ENCODE data around the gene SLC35A3.
"Not testable (repeated sequence)": the region's sequence is repeated elsewhere in the genome, so short reads cannot be mapped to it uniquely, and the experiment has no call there.

Gene SLC35A3

GRCh38 chr1:99977326-99977725, 7.5 kb downstream of the SLC35A3 start:
- DNase-seq = not testable (repeated sequence)

- no peak for DNase-seq
Observed at GRCh38 chr1:99978218-99978617, 8.4 kb downstream of the SLC35A3 start.

- DNase-seq = no peak
Observed at GRCh38 chr1:99979091-99979490, 9.3 kb downstream of the SLC35A3 start.

GRCh38 chr1:99980928-99981327, 11.1 kb downstream of the SLC35A3 start:
- DNase-seq = no peak

GRCh38 chr1:99986656-99987225, 16.9 kb downstream of the SLC35A3 start:
- no peak for DNase-seq

- DNase-seq = no peak
Observed at GRCh38 chr1:99988210-99988765, 18.5 kb downstream of the SLC35A3 start.

GRCh38 chr1:99992044-99992722, 22.4 kb downstream of the SLC35A3 start:
- DNase-seq = no peak

- no peak for DNase-seq
Observed at GRCh38 chr1:99992760-99993467, 23.1 kb downstream of the SLC35A3 start.

GRCh38 chr1:99993468-99993845, 23.7 kb downstream of the SLC35A3 start:
- DNase-seq = no peak

GRCh38 chr1:99994496-99994895, 24.7 kb downstream of the SLC35A3 start:
- DNase-seq = no peak

GRCh38 chr1:99996951-99997350, 27.2 kb downstream of the SLC35A3 start:
- DNase-seq = no peak

- no peak for DNase-seq
Observed at GRCh38 chr1:100001462-100001861, 31.7 kb downstream of the SLC35A3 start.

GRCh38 chr1:100005424-100005823, 35.6 kb downstream of the SLC35A3 start:
- no peak for DNase-seq

- no peak for DNase-seq
Observed at GRCh38 chr1:100006688-100007087, 36.9 kb downstream of the SLC35A3 start.

GRCh38 chr1:100009458-100009857, 39.7 kb downstream of the SLC35A3 start:
- no peak for DNase-seq

GRCh38 chr1:100010804-100011203, 41.0 kb downstream of the SLC35A3 start:
- no peak for DNase-seq

GRCh38 chr1:100019220-100019619, 49.4 kb downstream of the SLC35A3 start:
- DNase-seq = no peak

GRCh38 chr1:100023482-100023881, 53.7 kb downstream of the SLC35A3 start:
- DNase-seq = no peak

- DNase-seq = no peak
Observed at GRCh38 chr1:100027212-100027611, 57.4 kb downstream of the SLC35A3 start.

GRCh38 chr1:100028765-100029164, 59.0 kb downstream of the SLC35A3 start:
- peak; percentile 65 for DNase-seq

- DNase-seq = peak; percentile 15
Observed at GRCh38 chr1:100034470-100034869, 64.7 kb downstream of the SLC35A3 start.

GRCh38 chr1:100035214-100035613, 65.4 kb downstream of the SLC35A3 start:
- no peak for DNase-seq

- peak; percentile 15 for DNase-seq
Observed at GRCh38 chr1:100036718-100037655, 67.2 kb downstream of the SLC35A3 start.

Measured in activated CD4-positive, alpha-beta T cell treated with anti-CD3 and anti-CD28 coated beads, Interleukin-2, Interleukin-6, amounts not matched to agents 100 ng/mL and 50 ng/mL, durations not matched to agents 16 hours and 8 hours (primary cell).